ENCODE results near the gene RASL11A. TPM values are rescaled to one million over a fixed set of nuclear protein-coding genes. Genes with fewer than 3 reads are reported as not detected.
"Not testable (repeated sequence)": the region's sequence is repeated elsewhere in the genome, so short reads cannot be mapped to it uniquely, and the experiment has no call there.

Gene RASL11A
- total RNA-seq, 1 donor from 2014 or later: 2.1 TPM

- Mint-ChIP-seq H3K4me3 (ENCODE audit: unreplicated experiment) (no peak overlapping the region), H3K27ac (ENCODE audit: unreplicated experiment) (no peak overlapping the region), H3K36me3 (ENCODE audit: low read depth, unreplicated experiment) (no peaks in the 10 kb centered on the region), H3K27me3 (ENCODE audit: unreplicated experiment) (peaks cover 6% of the 10 kb centered on the region), H3K4me1 (ENCODE audit: unreplicated experiment) (no peaks in the 10 kb centered on the region), H3K9me3 (ENCODE audit: unreplicated experiment) (no peaks in the 10 kb centered on the region)
- no peak for DNase-seq (ENCODE audit: low spot score)
- TF ChIP-seq CTCF (IDR thresholded peaks at IDR 0.05; ENCODE audit: unreplicated experiment): no peak
These were observed 20.1 kb downstream of the RASL11A start for GRCh38 chr13:27290715-27291114.

- H3K4me3 Mint-ChIP-seq (ENCODE audit: unreplicated experiment); DNase-seq (ENCODE audit: low spot score); H3K4me1 Mint-ChIP-seq (ENCODE audit: unreplicated experiment); H3K36me3 Mint-ChIP-seq (ENCODE audit: low read depth, unreplicated experiment); H3K27me3 Mint-ChIP-seq (ENCODE audit: unreplicated experiment); H3K9me3 Mint-ChIP-seq (ENCODE audit: unreplicated experiment); H3K27ac Mint-ChIP-seq (ENCODE audit: unreplicated experiment): not testable (repeated sequence)
These were observed 21.3 kb downstream of the RASL11A start for GRCh38 chr13:27291967-27292366.

DNA sequence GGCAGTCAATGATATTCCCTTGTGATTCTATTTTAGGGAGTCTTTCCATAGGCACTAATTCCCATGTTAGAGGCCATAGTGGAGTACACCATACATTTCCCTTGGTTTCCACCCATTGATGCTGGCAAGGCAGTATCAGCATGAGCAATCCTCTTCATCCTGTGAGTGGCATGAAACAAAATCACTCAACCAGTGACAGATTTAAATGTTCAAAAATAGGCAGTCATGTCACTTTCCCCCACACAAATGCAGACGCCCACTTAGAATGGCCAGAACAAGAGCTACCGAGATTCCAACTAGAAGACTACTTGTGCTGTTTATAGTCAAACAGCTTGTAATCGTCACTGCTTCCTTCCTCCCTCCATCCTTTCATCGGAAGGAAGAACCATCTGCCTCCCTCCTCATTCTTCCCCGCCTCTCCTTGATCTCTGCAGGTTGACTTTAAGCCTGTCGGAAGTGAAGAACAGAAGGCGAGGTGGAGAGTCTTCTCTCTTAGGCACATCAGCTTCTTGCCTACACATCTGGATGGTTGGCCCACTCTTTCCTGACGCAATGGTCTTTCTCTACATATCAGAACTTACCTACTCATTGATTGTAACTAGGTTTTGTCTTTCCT is 22.6 kb downstream of the RASL11A start:
- no peaks in the 10 kb centered on the region for H3K9me3 Mint-ChIP-seq (ENCODE audit: unreplicated experiment)
- H3K27me3 Mint-ChIP-seq (ENCODE audit: unreplicated experiment): peaks cover 2% of the 10 kb centered on the region
- H3K4me1 Mint-ChIP-seq (ENCODE audit: unreplicated experiment): no peaks in the 10 kb centered on the region
- H3K27ac Mint-ChIP-seq (ENCODE audit: unreplicated experiment): no peak overlapping the region
- no peak for DNase-seq (ENCODE audit: low spot score)
- no peaks in the 10 kb centered on the region for H3K36me3 Mint-ChIP-seq (ENCODE audit: low read depth, unreplicated experiment)
- no peak for TF ChIP-seq CTCF (IDR thresholded peaks at IDR 0.05; ENCODE audit: unreplicated experiment)
- H3K4me3 Mint-ChIP-seq (ENCODE audit: unreplicated experiment): no peak overlapping the region

- H3K4me1 Mint-ChIP-seq (ENCODE audit: unreplicated experiment): no peaks in the 10 kb centered on the region
- peaks cover 2% of the 10 kb centered on the region for H3K27me3 Mint-ChIP-seq (ENCODE audit: unreplicated experiment)
- no peak overlapping the region for H3K27ac Mint-ChIP-seq (ENCODE audit: unreplicated experiment)
- no peaks in the 10 kb centered on the region for H3K36me3 Mint-ChIP-seq (ENCODE audit: low read depth, unreplicated experiment)
- no peak for DNase-seq (ENCODE audit: low spot score)
- no peaks in the 10 kb centered on the region for H3K9me3 Mint-ChIP-seq (ENCODE audit: unreplicated experiment)
- TF ChIP-seq CTCF (IDR thresholded peaks at IDR 0.05; ENCODE audit: unreplicated experiment): no peak
- no peak overlapping the region for H3K4me3 Mint-ChIP-seq (ENCODE audit: unreplicated experiment)
These were observed 23.4 kb downstream of the RASL11A start for GRCh38 chr13:27293873-27294515.

GRCh38 chr13:27295096-27295495 is 24.5 kb downstream of the RASL11A start:
- DNase-seq (ENCODE audit: low spot score): no peak
- Mint-ChIP-seq H3K27me3 (ENCODE audit: unreplicated experiment) (peaks cover 2% of the 10 kb centered on the region), H3K36me3 (ENCODE audit: low read depth, unreplicated experiment) (no peaks in the 10 kb centered on the region), H3K27ac (ENCODE audit: unreplicated experiment) (no peak overlapping the region), H3K4me3 (ENCODE audit: unreplicated experiment) (no peak overlapping the region), H3K4me1 (ENCODE audit: unreplicated experiment) (no peaks in the 10 kb centered on the region), H3K9me3 (ENCODE audit: unreplicated experiment) (no peaks in the 10 kb centered on the region)
- no peak for TF ChIP-seq CTCF (IDR thresholded peaks at IDR 0.05; ENCODE audit: unreplicated experiment)
